Stimulated activated CD8-positive, alpha-beta memory T cell treated with anti-CD3 and anti-CD28 coated beads, Interleukin-12 subunit alpha, Interleukin-12 subunit beta, amount 100 ng/mL, for 4 hours (primary cell): ENCODE results near the gene BPIFB1.

Source experiments
- DNase-seq: peaks from one replicate; pipeline ENCODE4 v3.0.0-alpha.2; 2020; ENCODE audit warnings: low read depth

The BPIFB1 gene

DNA sequence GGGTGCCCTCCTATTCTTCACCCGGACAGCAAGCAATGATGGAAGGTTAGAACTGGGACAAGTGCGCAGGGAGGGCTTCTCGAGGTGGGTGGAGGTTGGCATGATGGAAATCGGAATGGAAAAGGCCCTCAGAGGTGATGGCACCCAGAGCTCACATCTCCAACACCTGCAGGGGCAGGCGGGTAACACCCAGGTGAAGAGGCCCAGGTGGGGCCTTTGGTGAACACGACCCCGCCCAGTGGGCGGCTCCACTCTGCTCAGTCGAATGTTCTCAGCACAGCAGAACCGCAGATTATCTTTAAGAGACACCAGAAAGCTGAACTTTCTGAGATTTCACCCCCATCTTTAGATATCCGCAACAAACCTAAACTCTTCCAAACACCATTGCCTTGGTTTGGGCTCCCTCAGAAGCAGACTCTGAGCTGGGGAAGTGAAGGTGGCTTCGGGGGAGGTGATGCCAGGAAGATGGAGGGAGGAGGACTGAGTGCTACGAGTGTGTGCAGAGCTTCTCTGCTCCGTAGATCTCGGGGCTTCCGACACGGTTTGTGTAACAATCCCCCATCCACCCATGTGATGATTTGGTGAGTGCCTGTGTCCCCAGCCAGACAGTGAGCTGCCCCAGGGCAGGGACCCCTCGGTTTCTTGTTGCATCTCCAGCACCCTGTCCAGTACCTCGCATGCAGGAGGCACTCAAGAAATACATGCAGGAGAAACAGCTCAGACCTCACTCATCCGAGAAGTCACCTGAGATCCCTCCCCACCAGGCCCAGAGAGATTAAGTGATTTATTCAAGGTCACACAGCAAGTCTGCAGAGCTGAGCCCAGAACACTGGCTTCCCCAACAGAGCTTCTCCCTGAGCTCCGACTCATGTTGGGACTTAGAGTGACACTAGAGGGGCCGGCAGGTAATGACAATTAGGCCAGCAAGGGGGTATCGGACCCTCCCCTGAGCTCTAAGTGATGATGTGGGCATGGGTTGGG is 45.4 kb downstream of the BPIFB1 start:
- no peak for DNase-seq

GRCh38 chr20:33332905-33333456 is 50.0 kb downstream of the BPIFB1 start:
- no peak for DNase-seq

DNA sequence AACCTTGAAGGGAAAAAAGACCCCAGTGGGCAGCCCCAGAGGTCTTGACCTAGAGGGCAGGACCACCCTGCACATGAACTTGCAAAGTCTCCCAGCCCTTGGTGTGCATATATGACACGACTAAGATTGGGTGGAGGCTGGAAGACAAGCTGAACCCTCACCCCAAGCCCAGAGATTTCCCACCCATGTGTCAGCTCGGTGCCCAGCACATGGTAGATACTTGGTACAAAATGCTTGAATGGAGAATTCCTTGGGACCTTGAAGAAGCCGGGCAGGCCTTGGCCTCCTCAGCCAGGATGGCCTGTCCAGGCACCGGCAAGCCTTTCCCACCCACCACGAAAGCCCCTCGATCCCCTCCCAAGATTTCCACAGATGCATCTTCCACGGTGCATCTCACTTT is 50.6 kb downstream of the BPIFB1 start:
- no peak for DNase-seq

- no peak for DNase-seq
Observed at GRCh38 chr20:33334111-33334510, 51.1 kb downstream of the BPIFB1 start.

GRCh38 chr20:33336375-33336774 is 53.4 kb downstream of the BPIFB1 start:
- DNase-seq: no peak

- DNase-seq: no peak
Observed at GRCh38 chr20:33337119-33337518, 54.1 kb downstream of the BPIFB1 start.

- DNase-seq: no peak
Observed at GRCh38 chr20:33337531-33338165, 54.6 kb downstream of the BPIFB1 start.

- no peak for DNase-seq
Observed at GRCh38 chr20:33338467-33339258, 55.6 kb downstream of the BPIFB1 start.

GRCh38 chr20:33339515-33340058 is 56.6 kb downstream of the BPIFB1 start:
- DNase-seq: no peak

DNA sequence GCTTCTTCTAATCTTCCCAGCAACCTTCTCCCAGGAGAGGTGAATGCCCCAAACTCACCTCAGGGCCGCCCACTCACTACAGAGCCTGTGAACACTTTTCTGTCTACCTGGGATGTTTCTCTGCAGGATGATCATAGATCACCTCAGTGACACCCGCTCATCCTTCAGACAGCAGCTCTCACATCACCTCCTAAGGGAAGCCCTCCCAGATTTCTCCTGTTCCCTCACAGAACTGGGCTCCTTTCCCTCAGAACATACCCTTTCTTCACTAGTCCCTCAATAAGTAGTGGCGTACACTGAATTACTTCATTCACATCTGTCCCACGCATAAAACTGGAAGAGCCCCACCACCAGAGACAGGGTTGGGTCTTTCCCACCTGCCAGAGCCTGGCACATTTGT is 60.5 kb downstream of the BPIFB1 start:
- no peak for DNase-seq

GRCh38 chr20:33345342-33345741 is 62.3 kb downstream of the BPIFB1 start:
- DNase-seq: no peak

GRCh38 chr20:33348136-33348937 is 65.3 kb downstream of the BPIFB1 start:
- no peak for DNase-seq

GRCh38 chr20:33349493-33349892 is 66.5 kb downstream of the BPIFB1 start:
- no peak for DNase-seq

DNA sequence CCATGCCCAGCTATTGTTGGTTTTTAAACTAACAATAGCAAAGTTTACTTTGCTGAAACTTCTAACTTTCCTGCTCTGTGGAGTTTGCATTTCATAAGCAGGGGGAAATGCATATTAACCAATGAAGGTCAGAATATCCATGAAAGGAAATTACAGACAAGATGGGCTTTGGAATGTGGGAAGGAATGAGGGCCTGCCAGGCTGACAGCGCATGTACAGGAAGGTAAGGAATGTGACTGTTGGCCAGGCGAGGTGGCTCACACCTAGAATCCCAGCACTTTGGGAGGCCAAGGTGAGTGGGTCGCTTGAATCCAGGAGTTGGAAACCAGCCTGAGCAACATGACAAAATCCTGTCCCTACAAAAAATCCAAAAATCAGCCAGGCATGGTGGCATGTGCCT is 68.7 kb downstream of the BPIFB1 start:
- DNase-seq: no peak

DNA sequence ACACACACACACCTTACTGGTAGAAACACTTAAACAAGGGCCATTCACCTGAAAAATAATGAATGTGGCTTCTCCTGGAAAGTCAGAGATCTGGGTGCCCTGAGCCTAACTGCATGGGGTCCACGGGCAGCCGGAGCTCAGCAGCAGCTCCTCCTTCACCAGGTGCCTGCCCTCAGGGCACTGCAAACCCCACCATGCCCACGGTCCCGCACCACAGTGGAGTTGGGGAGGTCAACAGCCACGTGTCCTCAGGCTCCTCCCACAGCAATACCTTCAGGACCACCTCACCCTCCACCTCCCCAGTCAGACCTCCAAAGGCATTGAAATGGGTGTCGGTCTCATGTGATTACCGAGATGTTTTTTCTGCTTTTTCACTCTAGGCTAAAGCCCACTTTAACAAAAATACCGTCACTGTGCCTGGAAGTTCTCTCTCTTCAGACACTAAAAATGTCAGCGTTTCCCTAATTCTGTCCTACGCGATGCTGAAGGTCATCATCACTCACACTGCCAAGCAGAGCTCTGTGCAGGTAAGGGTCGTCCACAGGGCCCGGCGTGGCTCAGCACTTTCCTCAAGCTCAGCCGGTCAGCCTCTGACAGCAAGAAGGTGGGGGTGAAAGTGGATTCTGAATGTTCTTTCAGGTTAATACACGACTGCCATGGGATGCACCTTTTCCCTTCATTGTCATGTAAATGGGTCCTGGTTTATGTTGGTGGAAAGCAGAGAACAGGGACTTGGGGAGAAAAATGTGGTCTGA is 69.4 kb downstream of the BPIFB1 start:
- no peak for DNase-seq

- DNase-seq: no peak
Observed at GRCh38 chr20:33353013-33353402, 70.0 kb downstream of the BPIFB1 start.
